Muscle layer of colon (tissue), 2 donors: ENCODE measurements around the gene BORCS5.

Experiments
- H3K27ac ChIP-seq: one replicate; pipeline ENCODE4 v1.7.0; 2013; ENCODE audit warnings: low read depth, mild to moderate bottlenecking, low read length, moderate library complexity
- H3K27me3 ChIP-seq, 2 donors: one replicate each; pipeline ENCODE4 v1.7.0; 2013; ENCODE audit warnings: low read length in 2 of 2, mild to moderate bottlenecking in 2 of 2; ENCODE audit not compliant: insufficient read depth in 2 of 2, control insufficient read depth in 1 of 2
- H3K36me3 ChIP-seq: one replicate; pipeline ENCODE4 v1.7.0; 2013; ENCODE audit warnings: mild to moderate bottlenecking, low read length; ENCODE audit not compliant: insufficient read depth
- H3K4me1 ChIP-seq: one replicate; pipeline ENCODE4 v1.7.0; 2013; ENCODE audit warnings: mild to moderate bottlenecking, low read length; ENCODE audit not compliant: insufficient read depth
- H3K4me3 ChIP-seq, 2 donors: one replicate each; pipeline ENCODE4 v1.7.0; 2013; ENCODE audit warnings: low read length in 2 of 2, low read depth in 1 of 2, mild to moderate bottlenecking in 1 of 2, moderate library complexity in 1 of 2
- H3K9ac ChIP-seq: one replicate; pipeline ENCODE4 v1.7.0; 2013; ENCODE audit warnings: low read length
- H3K9me3 ChIP-seq: one replicate; pipeline ENCODE4 v1.7.0; 2013; ENCODE audit warnings: mild to moderate bottlenecking, low read length
- donor health status: abdominal sarcoma.
- donor health status: Adenocarcinoma of cecum.

The BORCS5 gene

DNA sequence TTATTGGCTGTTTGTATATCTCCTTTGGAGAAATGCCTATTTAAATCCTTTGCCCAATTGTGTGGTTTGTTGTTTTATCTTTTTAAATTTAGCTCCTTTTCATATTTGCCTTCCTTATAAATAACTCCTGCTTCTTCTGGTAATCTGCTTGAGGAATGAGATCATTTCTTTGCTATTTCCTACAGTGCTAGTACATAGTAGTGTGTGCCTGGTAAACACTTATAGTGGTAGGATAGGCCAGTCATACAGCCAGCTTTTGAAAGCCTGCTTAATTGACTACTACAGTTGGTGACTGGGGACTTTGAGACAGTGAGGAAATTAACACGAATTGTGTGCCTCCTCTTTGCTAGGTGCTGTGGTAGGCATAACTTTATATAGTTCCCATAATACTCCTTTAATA lies 68.7 kb downstream of the BORCS5 start:
- Histone ChIP-seq H3K9ac (no peak overlapping the region), H3K36me3 (no peaks in the 10 kb centered on the region), H3K4me1 (no peaks in the 10 kb centered on the region), H3K27me3 (no peaks in the 10 kb centered on the region), H3K4me3 (no peak overlapping the region), H3K9me3 (peaks cover 3% of the 10 kb centered on the region), H3K27ac (no peak overlapping the region)

DNA sequence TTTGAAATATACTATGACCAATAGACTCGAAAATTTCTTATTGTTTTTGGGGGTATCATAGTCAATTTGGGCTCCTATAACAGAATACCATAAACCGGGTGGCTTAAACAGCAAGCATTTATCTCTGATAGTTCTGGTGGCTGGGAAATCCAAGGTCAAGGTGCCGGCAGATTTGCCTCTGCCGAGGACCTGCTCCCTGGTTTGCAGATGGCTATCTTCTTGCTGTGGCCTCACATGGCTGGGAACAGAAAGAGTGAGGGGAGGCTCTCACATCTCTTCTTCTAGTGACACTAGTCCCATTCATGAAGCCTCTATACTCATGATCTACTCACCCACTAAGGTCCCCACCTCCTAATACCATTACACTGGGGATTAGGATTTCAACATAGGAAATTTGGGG lies 70.7 kb downstream of the BORCS5 start:
- H3K9ac ChIP-seq = no peak overlapping the region
- H3K9me3 ChIP-seq = peaks cover 3% of the 10 kb centered on the region
- H3K36me3 ChIP-seq = no peaks in the 10 kb centered on the region
- no peaks in the 10 kb centered on the region for H3K27me3 ChIP-seq
- no peak overlapping the region for H3K4me3 ChIP-seq
- H3K4me1 ChIP-seq = peaks cover 7% of the 10 kb centered on the region
- H3K27ac ChIP-seq = no peak overlapping the region

DNA sequence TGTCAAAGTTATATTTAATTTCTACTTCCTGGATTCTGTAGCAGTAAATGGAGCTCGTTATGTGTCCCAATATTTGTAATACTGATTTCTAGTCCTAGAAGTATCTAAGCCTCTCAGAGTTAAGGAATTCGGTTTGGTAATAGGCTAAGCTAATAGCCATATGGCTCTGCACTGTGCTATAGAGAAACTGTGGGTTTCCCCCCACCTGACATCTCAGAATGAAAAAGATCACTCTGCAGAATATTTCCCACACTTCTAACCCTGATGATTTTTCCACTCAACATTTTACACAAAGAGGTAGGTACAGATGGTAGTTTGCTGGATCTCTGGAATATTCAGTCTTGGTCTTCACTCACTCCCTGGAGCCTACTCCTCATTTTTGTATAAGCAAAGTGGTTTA lies 71.2 kb downstream of the BORCS5 start:
- no peak overlapping the region for H3K9ac ChIP-seq
- peaks cover 11% of the 10 kb centered on the region for H3K4me1 ChIP-seq
- peaks cover 3% of the 10 kb centered on the region for H3K9me3 ChIP-seq
- no peak overlapping the region for H3K4me3 ChIP-seq
- no peak overlapping the region for H3K27ac ChIP-seq
- H3K27me3 ChIP-seq = no peaks in the 10 kb centered on the region
- no peaks in the 10 kb centered on the region for H3K36me3 ChIP-seq

DNA sequence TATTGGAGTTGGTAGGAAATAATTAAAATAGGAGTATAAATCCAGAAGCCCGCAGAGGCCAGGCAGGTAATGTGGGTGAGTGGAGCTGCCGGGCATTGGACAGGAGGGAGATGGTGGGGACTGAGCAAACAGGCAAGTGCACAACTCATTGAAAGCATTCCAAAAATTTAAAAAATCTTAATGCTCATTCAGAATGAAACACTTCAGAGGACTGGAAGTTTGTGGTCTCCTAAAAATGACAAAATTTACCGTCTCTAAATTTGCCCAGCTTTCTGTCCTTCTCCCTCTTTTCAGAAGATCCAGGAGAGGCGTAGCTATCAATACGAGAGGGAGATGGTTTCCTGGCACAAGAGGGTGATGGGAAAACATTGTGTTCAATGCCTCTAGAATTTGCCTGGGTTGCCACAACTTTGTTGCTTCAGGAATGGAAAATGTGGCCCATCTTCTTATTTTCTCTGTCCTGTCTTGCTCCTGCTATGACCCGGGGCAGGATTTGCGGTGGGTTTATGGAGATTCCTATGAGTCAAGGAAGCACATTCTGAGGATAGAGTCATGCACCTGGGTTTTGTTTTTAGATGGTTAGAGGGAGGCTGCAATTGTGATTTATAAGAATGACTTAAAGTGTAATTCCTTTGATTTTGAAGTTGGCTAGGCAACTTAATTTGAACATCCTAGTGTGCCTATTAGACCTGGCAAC lies 72.2 kb downstream of the BORCS5 start:
- no peak overlapping the region for H3K9ac ChIP-seq
- no peaks in the 10 kb centered on the region for H3K27me3 ChIP-seq
- H3K27ac ChIP-seq = no peak overlapping the region
- H3K9me3 ChIP-seq = no peaks in the 10 kb centered on the region
- H3K4me1 ChIP-seq = peaks cover 13% of the 10 kb centered on the region
- H3K4me3 ChIP-seq = no peak overlapping the region
- H3K36me3 ChIP-seq = no peaks in the 10 kb centered on the region

DNA sequence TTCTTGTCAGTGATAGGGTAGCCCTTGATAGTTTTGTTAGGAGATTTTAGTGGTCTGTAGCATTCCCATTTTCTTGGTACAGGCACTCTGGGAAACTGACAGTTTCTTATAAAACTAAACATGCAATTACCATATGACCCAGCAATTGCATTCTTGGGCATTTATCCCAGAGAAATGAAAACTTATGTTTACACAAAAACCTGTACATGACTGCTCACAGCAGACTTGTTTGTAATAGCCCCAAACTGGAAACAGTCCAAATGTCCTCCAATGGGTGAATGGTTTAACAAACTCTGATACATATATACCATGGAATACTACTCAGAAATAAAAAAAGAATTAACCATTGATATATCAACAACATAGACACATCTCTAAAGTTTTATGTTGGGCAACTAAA lies 75.5 kb downstream of the BORCS5 start:
- no peak overlapping the region for H3K9ac ChIP-seq
- H3K4me1 ChIP-seq = peaks cover 13% of the 10 kb centered on the region
- no peak overlapping the region for H3K27ac ChIP-seq
- no peak overlapping the region for H3K4me3 ChIP-seq
- no peaks in the 10 kb centered on the region for H3K9me3 ChIP-seq
- no peaks in the 10 kb centered on the region for H3K27me3 ChIP-seq
- H3K36me3 ChIP-seq = peaks cover 3% of the 10 kb centered on the region

DNA sequence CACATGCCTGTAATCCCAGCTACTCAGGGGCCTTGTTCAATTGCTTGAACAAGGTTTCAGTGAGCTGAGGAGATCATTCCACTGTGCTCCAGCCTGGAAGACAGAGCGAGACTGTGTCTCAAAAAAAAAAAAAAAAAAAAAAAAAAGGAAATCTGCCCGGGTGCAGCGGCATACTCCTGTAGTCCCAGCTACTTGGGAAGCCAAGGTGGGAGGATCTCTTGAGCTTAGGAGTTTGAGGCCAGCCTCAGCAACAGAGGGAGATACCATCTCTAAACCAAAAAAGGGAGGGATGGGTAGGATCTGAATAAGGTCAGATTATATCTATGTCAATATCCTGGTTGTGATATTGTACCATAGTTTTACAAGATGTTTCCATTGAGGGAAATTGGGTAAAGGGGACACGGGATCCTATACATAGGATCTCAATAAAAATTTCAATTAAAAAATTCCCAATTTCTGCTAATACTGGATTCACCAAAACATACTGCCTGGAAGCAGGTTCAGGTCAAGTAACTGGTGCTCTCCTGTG lies 76.4 kb downstream of the BORCS5 start:
- Histone ChIP-seq H3K9ac (no peak overlapping the region), H3K36me3 (peaks cover 3% of the 10 kb centered on the region), H3K27me3 (no peaks in the 10 kb centered on the region), H3K4me1 (peaks cover 13% of the 10 kb centered on the region), H3K27ac (no peak overlapping the region), H3K4me3 (no peak overlapping the region), H3K9me3 (no peaks in the 10 kb centered on the region)

DNA sequence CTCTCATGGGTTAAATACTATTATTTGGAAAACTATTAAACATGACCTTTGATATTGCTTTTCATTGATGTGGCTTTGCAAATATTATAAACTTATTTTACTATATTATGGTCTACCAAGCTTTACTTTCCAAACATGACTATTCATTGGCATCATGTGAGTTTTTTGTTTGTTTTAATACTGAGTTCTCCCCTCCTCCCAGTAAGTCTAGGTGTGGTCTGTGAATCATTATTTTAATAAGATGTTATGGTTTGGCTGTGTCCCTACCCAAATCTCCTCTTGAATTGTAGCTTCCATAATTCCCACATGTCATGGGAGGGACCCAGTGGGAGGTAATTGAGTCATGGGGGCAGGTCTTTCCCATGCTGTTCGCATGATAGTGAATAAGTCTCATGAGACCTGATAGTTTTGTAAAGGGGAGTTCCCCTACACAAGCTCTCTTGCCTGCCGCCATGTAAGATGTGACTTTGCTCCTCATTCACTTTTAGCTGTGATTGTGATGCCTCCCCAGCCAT lies 80.0 kb downstream of the BORCS5 start:
- no peak overlapping the region for H3K9ac ChIP-seq
- H3K27ac ChIP-seq = no peak overlapping the region
- H3K9me3 ChIP-seq = no peaks in the 10 kb centered on the region
- H3K36me3 ChIP-seq = peaks cover 3% of the 10 kb centered on the region
- no peak overlapping the region for H3K4me3 ChIP-seq
- no peaks in the 10 kb centered on the region for H3K27me3 ChIP-seq
- H3K4me1 ChIP-seq = peaks cover 12% of the 10 kb centered on the region

DNA sequence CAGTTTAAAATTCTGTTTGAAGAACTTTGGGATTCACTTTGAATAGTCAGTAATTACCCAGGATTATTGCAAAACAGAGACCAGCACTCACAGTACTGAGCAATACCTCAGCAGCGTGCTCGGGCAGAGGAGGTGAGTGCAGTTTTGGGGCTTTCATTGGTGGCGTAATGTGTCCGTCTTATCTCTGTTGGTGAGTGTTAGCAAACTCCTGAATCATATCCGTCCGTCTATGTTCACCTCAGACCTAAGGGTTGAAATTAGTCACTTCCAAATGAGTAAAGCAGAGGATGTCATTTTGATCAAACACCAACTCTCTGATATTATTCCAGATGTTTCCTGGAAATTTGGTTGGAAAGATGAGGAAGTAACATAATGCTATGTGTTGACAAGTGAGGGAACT lies 82.8 kb downstream of the BORCS5 start:
- no peak overlapping the region for H3K9ac ChIP-seq
- no peak overlapping the region for H3K27ac ChIP-seq
- peaks cover 3% of the 10 kb centered on the region for H3K36me3 ChIP-seq
- no peaks in the 10 kb centered on the region for H3K27me3 ChIP-seq
- no peak overlapping the region for H3K4me3 ChIP-seq
- no peaks in the 10 kb centered on the region for H3K9me3 ChIP-seq
- peaks cover 23% of the 10 kb centered on the region for H3K4me1 ChIP-seq

DNA sequence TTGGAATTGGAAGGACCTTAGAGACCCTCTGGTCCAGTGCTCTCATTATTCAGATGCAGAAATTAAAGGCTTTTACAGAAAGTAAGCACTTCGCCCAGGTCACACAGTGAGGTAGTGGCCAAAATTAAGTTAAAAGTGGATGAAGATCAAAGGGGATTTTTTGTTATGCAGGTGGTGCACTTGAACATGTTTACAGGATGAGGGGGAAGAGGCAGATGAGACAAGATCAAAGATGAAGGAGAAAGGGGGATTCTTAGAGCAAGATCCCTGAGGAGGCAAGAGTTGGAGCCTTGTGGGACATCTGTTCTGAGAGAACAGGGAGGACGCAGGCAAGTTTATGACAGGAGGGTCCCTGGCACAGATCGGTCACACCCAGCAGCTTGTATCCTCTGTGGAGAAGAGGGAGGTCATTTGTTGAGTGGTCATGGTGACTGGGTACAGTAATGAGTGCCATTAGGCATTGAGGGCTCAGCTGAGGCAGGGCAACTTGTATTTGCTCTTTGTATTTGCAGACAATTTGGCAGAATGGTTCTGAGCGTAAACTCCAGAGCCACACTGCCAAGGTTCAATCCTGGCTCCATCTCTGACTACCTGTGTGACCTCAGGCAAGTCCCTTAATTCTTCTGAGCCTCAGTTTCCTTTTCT lies 84.0 kb downstream of the BORCS5 start:
- Histone ChIP-seq H3K9ac (no peak overlapping the region), H3K9me3 (no peaks in the 10 kb centered on the region), H3K36me3 (peaks cover 3% of the 10 kb centered on the region), H3K27ac (no peak overlapping the region), H3K4me3 (no peak overlapping the region), H3K4me1 (peaks cover 23% of the 10 kb centered on the region), H3K27me3 (no peaks in the 10 kb centered on the region)

DNA sequence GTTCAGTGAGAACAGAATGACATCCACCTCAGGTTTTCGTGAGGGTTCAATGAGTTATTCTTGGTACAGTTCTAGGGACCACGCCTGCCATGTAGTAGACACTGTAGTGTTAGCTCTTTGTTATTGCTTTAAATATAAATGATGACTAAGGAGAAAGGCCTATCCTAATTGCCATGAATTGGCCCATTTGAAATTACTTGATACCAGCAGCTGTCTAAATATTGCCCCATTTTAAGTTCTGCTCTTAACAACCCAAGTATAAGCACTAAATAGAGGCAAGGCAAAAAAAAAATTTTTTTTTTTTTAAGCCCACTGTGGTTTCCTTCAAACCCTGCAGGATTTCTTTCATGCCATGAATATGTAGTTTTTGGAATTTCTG lies 84.5 kb downstream of the BORCS5 start:
- Histone ChIP-seq H3K27me3 (no peaks in the 10 kb centered on the region), H3K27ac (no peak overlapping the region), H3K9me3 (no peaks in the 10 kb centered on the region), H3K4me3 (no peak overlapping the region), H3K9ac (no peak overlapping the region), H3K4me1 (peaks cover 23% of the 10 kb centered on the region), H3K36me3 (no peaks in the 10 kb centered on the region)

DNA sequence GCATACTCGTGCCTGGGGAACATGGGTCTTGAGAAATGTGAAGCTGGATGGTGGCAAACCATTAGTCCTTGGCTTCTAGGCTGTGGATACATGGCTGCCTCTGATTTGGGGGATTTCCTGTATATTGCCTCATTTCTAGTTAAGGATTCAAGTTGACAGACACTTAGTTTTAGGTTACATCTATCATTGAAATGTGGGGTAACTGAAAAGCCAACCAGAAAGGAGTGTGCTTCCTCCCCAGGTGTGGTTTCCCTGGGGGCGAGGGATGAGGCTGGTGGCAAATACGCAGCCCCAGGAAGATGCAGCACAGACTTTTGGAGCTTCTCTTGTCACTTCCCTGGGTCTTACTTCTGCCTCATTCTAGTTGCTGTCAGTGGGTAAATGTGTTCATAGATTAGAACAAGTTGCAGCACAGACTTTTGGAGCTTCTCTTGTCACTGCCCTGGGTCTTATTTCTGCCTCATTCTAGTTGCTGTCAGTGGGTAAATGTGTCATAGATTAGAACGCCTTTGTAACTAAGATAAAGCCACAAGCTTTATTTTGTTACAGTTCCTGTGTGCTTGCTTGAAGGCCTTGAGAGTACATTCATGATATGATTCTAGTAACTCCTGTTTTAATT lies 85.1 kb downstream of the BORCS5 start:
- H3K36me3 ChIP-seq = no peaks in the 10 kb centered on the region
- no peak overlapping the region for H3K27ac ChIP-seq
- no peaks in the 10 kb centered on the region for H3K27me3 ChIP-seq
- H3K4me3 ChIP-seq = no peak overlapping the region
- no peak overlapping the region for H3K9ac ChIP-seq
- peaks cover 23% of the 10 kb centered on the region for H3K4me1 ChIP-seq
- no peaks in the 10 kb centered on the region for H3K9me3 ChIP-seq
